ENCODE measurements around the gene CRYBG2. TPM values are rescaled to one million over a fixed set of nuclear protein-coding genes. Genes with fewer than 3 reads are reported as not detected.
"Not testable (repeated sequence)": the region's sequence is repeated elsewhere in the genome, so short reads cannot be mapped to it uniquely, and the experiment has no call there.

The CRYBG2 gene
- total RNA-seq, 1 donor from 2014 or later, result 9.4 TPM

- Mint-ChIP-seq H3K27ac (no peak overlapping the region), H3K9me3 (no peaks in the 10 kb centered on the region), H3K36me3 (no peaks in the 10 kb centered on the region), H3K27me3 (ENCODE audit: low read depth) (no peaks in the 10 kb centered on the region), H3K4me1 (no peaks in the 10 kb centered on the region), H3K4me3 (no peak overlapping the region)
- TF ChIP-seq, protein P1, sequence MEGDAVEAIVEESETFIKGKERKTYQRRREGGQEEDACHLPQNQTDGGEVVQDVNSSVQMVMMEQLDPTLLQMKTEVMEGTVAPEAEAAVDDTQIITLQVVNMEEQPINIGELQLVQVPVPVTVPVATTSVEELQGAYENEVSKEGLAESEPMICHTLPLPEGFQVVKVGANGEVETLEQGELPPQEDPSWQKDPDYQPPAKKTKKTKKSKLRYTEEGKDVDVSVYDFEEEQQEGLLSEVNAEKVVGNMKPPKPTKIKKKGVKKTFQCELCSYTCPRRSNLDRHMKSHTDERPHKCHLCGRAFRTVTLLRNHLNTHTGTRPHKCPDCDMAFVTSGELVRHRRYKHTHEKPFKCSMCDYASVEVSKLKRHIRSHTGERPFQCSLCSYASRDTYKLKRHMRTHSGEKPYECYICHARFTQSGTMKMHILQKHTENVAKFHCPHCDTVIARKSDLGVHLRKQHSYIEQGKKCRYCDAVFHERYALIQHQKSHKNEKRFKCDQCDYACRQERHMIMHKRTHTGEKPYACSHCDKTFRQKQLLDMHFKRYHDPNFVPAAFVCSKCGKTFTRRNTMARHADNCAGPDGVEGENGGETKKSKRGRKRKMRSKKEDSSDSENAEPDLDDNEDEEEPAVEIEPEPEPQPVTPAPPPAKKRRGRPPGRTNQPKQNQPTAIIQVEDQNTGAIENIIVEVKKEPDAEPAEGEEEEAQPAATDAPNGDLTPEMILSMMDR (IDR thresholded peaks at IDR 0.05; ENCODE audit: unreplicated experiment), result no peak
- no peak for DNase-seq (ENCODE audit: low spot score in 2 of 2, unreplicated experiment in 2 of 2)
These were observed 30.1 kb upstream of the CRYBG2 start for GRCh38 chr1:26384076-26384475.

DNA sequence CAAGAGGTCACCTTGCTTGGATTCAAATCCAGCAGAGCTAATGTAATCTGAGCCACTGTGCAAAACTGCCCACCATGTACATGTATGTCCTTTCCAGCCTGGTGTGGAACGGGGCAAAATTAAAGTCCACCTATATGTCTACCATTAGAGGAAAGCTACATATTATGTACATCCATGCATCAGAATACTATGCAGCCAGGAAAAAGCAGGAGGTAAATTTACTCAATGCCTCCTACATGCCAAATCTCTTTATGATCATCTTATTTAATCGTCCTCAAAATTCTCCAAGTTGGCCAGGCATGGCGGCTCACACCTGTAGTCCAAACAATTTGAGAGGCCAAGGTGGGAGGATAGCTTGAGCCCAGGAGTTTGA lies 24.9 kb upstream of the CRYBG2 start:
- no peaks in the 10 kb centered on the region for H3K36me3 Mint-ChIP-seq
- H3K4me1 Mint-ChIP-seq, result no peaks in the 10 kb centered on the region
- H3K27me3 Mint-ChIP-seq (ENCODE audit: low read depth), result peaks cover 3% of the 10 kb centered on the region

GRCh38 chr1:26378088-26378878 lies 24.4 kb upstream of the CRYBG2 start:
- no peak overlapping the region for H3K27ac Mint-ChIP-seq
- no peak for DNase-seq (ENCODE audit: low spot score in 2 of 2, unreplicated experiment in 2 of 2)

More for the DNA sequence above, 24.9 kb upstream of the CRYBG2 start:
- Mint-ChIP-seq H3K9me3 (no peaks in the 10 kb centered on the region), H3K27ac (no peak overlapping the region), H3K4me3 (no peak overlapping the region)
- no peak for DNase-seq (ENCODE audit: low spot score in 2 of 2, unreplicated experiment in 2 of 2)
- TF ChIP-seq, protein P1 (IDR thresholded peaks at IDR 0.05; ENCODE audit: unreplicated experiment), result no peak

GRCh38 chr1:26376050-26376449 lies 22.1 kb upstream of the CRYBG2 start:
- Mint-ChIP-seq H3K4me1 (no peaks in the 10 kb centered on the region), H3K27me3 (ENCODE audit: low read depth) (peaks cover 8% of the 10 kb centered on the region), H3K36me3 (no peaks in the 10 kb centered on the region), H3K4me3 (no peak overlapping the region), H3K9me3 (peaks cover under 1% of the 10 kb centered on the region), H3K27ac (no peak overlapping the region)
- TF ChIP-seq, protein P1 (IDR thresholded peaks at IDR 0.05; ENCODE audit: unreplicated experiment), result no peak
- no peak for DNase-seq (ENCODE audit: low spot score in 2 of 2, unreplicated experiment in 2 of 2)

More at GRCh38 chr1:26378088-26378878, 24.4 kb upstream of the CRYBG2 start:
- TF ChIP-seq, protein P1 (IDR thresholded peaks at IDR 0.05; ENCODE audit: unreplicated experiment), result no peak
- Mint-ChIP-seq H3K4me1 (no peaks in the 10 kb centered on the region), H3K4me3 (no peak overlapping the region), H3K27me3 (ENCODE audit: low read depth) (peaks cover 8% of the 10 kb centered on the region), H3K36me3 (no peaks in the 10 kb centered on the region), H3K9me3 (no peaks in the 10 kb centered on the region)

DNA sequence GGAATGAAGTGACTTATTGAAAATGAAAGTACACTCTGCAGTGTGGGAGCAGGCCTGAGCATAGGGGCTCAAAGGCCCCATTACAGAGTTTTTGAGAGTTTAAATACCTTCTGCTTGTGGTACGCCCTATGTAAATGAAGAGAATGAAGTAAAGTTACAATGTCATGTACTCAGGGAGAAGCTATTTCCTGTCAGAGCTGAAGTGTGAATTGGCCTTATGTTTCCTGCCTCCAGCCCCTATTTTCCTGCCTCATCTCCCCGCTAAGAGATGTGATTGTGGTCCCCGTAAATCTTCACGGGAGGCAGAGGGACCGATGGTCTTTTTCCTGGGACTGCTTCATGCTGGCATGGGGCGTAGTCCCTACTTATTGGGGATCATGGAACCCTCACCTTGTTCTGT lies 21.2 kb upstream of the CRYBG2 start:
- Mint-ChIP-seq H3K9me3 (peaks cover 4% of the 10 kb centered on the region), H3K4me1 (no peaks in the 10 kb centered on the region), H3K27ac (no peak overlapping the region), H3K36me3 (no peaks in the 10 kb centered on the region), H3K27me3 (ENCODE audit: low read depth) (peaks cover 10% of the 10 kb centered on the region), H3K4me3 (no peak overlapping the region)
- TF ChIP-seq, protein P1 (IDR thresholded peaks at IDR 0.05; ENCODE audit: unreplicated experiment), result no peak
- no peak for DNase-seq (ENCODE audit: low spot score in 2 of 2, unreplicated experiment in 2 of 2)

DNA sequence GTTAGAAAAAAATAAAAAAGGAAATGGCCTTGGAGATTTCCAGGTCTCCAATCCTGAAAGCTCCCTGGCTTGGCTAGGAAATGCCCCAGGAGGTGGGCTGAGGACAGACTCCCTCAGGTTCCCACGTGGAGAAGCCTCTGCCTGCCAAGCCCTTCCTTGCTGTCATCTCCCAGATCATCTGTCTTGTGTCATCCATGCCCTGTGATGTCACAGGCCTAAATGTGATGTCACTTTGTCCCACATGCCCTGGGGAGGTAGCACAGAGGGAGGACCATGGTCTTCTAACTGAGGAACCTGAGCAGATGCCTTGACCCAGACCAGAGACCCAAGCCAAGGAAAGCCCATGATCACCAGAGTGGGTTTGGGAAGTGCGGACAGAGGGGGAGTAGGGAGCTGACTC lies 20.4 kb upstream of the CRYBG2 start:
- H3K27me3 Mint-ChIP-seq (ENCODE audit: low read depth); H3K36me3 Mint-ChIP-seq; H3K4me1 Mint-ChIP-seq; H3K4me3 Mint-ChIP-seq; H3K27ac Mint-ChIP-seq; H3K9me3 Mint-ChIP-seq; DNase-seq (ENCODE audit: low spot score in 2 of 2, unreplicated experiment in 2 of 2): not testable (repeated sequence)
